ENCODE data around the gene ALOX15B.
"Not testable (repeated sequence)": the region's sequence is repeated elsewhere in the genome, so short reads cannot be mapped to it uniquely, and the experiment has no call there.

DNA sequence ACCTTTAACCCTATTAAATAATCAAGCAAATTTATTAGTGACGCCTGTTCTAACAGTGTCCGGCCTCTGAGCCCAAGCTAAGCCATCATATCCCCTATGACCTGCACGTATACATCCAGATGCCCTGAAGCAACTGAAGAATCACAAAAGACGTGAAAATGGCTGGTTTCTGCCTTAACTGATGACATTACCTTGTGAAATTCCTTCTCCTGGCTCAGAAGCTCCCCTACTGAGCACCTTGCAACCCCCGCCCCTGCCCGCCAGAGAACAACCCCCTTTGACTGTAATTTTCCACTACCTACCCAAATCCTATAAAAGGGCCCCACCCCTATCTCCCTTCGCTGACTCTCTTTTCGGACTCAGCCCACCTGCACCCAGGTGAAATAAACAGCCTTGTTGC is 23.0 kb downstream of the ALOX15B start:
- TF ChIP-seq, protein P1, sequence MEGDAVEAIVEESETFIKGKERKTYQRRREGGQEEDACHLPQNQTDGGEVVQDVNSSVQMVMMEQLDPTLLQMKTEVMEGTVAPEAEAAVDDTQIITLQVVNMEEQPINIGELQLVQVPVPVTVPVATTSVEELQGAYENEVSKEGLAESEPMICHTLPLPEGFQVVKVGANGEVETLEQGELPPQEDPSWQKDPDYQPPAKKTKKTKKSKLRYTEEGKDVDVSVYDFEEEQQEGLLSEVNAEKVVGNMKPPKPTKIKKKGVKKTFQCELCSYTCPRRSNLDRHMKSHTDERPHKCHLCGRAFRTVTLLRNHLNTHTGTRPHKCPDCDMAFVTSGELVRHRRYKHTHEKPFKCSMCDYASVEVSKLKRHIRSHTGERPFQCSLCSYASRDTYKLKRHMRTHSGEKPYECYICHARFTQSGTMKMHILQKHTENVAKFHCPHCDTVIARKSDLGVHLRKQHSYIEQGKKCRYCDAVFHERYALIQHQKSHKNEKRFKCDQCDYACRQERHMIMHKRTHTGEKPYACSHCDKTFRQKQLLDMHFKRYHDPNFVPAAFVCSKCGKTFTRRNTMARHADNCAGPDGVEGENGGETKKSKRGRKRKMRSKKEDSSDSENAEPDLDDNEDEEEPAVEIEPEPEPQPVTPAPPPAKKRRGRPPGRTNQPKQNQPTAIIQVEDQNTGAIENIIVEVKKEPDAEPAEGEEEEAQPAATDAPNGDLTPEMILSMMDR (IDR thresholded peaks at IDR 0.05 in 8 of 11, conservative IDR thresholded peaks at IDR 0.05 in 3 of 11) = not testable (repeated sequence)
- TF ChIP-seq POLR2AphosphoS5 (IDR thresholded peaks at IDR 0.05) = not testable (repeated sequence)
